Esophagus (tissue), 2 donors: ENCODE measurements around the gene KRT74. TPM values are rescaled to one million over a fixed set of nuclear protein-coding genes. Genes with fewer than 3 reads are reported as not detected.

Experiments used
- H3K27ac ChIP-seq, 2 donors: one replicate each; pipeline ENCODE4 v1.5.1; 2013; ENCODE audit warnings: low read depth in 2 of 2, mild to moderate bottlenecking in 2 of 2, inconsistent platforms in 1 of 2, low read length in 1 of 2, moderate library complexity in 1 of 2
- H3K27me3 ChIP-seq, 2 donors: one replicate each; pipeline ENCODE4 v1.6.1; 2013; ENCODE audit warnings: low read length in 2 of 2, control low read depth in 1 of 2, mild to moderate bottlenecking in 1 of 2; ENCODE audit not compliant: insufficient read depth in 2 of 2, control insufficient read depth in 1 of 2
- H3K36me3 ChIP-seq, 2 donors: one replicate each; pipeline ENCODE4 v1.6.1; 2013; ENCODE audit warnings: low read length in 1 of 2; ENCODE audit not compliant: control insufficient read depth in 2 of 2, insufficient read depth in 2 of 2
- H3K4me1 ChIP-seq, 2 donors: one replicate each; pipeline ENCODE4 v1.6.1; 2013; ENCODE audit warnings: low read length in 1 of 2; ENCODE audit not compliant: control insufficient read depth in 2 of 2, insufficient read depth in 2 of 2
- H3K4me3 ChIP-seq, 2 donors: one replicate each; pipeline ENCODE4 v1.5.1; 2013; ENCODE audit warnings: low read length in 2 of 2, mild to moderate bottlenecking in 2 of 2, low read depth in 1 of 2, moderate library complexity in 1 of 2
- H3K9me3 ChIP-seq, 2 donors: one replicate each; pipeline ENCODE4 v1.6.1; 2013; ENCODE audit warnings: mild to moderate bottlenecking in 2 of 2, low read depth in 1 of 2, low read length in 1 of 2, moderate library complexity in 1 of 2; ENCODE audit not compliant: control insufficient read depth in 2 of 2, insufficient read depth in 1 of 2
- WGBS, 2 donors: extraction: QIAGEN DNeasy Blood & Tissue Kit; methylation state at CpG; one replicate each; pipeline ENCODE4 v1.1.7; 2013; 5-methylcytosine and 5-hydroxymethylcytosine counted together
- polyA plus RNA-seq, 2 donors: library from polyadenylated mRNA; stranded (reverse); fragments of 200-250 nt; gene quantifications; one replicate each; pipeline ENCODE4 v1.2.3, GENCODE V29; 2013
- donor health status: healthy with polysubstance abuse.
- donor health status: Bipolar disorder and iron deficiency.

The KRT74 gene
- under 1 TPM; 0.07 to 0.24 TPM for polyA plus RNA-seq

DNA sequence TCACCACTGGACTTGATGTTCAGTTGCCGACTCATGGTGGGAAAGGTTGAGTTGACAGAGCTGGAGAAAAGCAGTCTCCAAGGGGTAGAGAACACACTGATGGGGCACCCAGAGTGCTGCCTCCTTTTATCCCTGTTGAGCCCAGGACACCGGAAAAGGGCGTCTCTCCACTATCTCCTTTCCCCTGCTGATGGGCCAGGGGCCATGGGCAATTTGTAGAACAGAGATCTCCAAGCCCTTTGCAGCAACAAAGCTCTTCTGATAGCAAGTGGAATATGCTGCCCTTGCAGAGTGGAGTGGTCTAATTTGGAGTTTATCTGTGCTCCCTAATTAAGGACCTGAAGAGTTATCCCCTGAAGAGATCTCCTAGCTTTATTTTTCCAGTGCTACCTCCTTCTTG lies at the start of gene KRT74:
Gene KRT74, minus strand, starts transcription at position 101 of the 400 bp plus-strand sequence. Its CDS starts 66 bp downstream, at position 35.
- WGBS, 2 donors: 84 to 89% methylated on average over 3 of the region's 3 CpGs
- Histone ChIP-seq H3K9me3 (no peaks in the 10 kb centered on the region), H3K4me1 (no peaks in the 10 kb centered on the region), H3K4me3 (no peak within 1 kb of the TSS), H3K27me3 (no peaks in the 10 kb centered on the region), H3K27ac (no peak within 1 kb of the TSS), H3K36me3 (no peaks in the 10 kb centered on the region)

DNA sequence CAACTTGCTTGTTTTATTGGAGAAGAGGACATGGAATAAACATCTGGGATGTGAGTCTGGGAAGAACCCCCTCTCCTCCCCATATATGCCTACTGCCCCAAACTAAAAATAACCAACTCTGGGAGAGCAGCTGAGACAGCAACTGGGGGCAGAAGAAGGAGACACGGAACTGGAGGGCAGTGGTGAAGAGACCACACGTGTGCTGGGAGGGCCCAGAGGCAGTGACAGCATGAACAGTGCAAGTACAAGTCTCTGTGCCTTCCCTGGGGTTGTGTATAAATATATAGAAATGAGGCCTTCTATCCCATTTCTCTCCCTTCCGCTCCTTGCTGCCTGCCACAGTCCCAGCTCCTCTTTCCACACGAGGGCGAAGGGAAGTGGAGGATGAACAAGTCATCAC lies 48.7 kb upstream of the KRT74 start:
- no peaks in the 10 kb centered on the region for H3K4me1 ChIP-seq
- H3K4me3 ChIP-seq: no peak overlapping the region
- 79 to 88% methylated on average over 5 of the region's 5 CpGs for WGBS, 2 donors
- H3K27ac ChIP-seq: no peak overlapping the region
- H3K9me3 ChIP-seq: no peaks in the 10 kb centered on the region
- no peaks in the 10 kb centered on the region for H3K27me3 ChIP-seq
- no peaks in the 10 kb centered on the region for H3K36me3 ChIP-seq

DNA sequence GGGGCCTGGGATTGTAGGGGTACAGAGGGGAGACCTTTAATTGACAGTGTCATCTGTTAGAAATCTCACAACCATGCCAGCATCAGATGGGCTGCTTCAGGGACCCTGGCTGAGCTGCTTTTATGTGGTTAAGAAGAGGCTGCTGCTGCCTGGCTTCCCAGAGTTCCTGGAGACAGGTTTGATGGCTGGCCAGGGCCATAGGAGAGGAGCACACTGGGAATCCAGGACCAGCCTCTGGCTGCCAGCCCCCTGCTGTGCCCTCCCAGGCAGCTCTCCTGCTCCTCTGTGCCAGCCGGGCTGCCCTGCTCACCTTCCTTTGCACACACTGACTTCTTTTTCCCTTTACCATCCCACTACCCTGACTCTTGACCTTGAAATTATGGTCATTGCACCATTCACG lies 45.2 kb upstream of the KRT74 start:
- no peak overlapping the region for H3K27ac ChIP-seq
- no peaks in the 10 kb centered on the region for H3K36me3 ChIP-seq
- H3K9me3 ChIP-seq: no peaks in the 10 kb centered on the region
- no peak overlapping the region for H3K4me3 ChIP-seq
- 85% methylated on average over 2 of the region's 2 CpGs for WGBS, 2 donors
- H3K4me1 ChIP-seq: no peaks in the 10 kb centered on the region
- H3K27me3 ChIP-seq: no peaks in the 10 kb centered on the region

DNA sequence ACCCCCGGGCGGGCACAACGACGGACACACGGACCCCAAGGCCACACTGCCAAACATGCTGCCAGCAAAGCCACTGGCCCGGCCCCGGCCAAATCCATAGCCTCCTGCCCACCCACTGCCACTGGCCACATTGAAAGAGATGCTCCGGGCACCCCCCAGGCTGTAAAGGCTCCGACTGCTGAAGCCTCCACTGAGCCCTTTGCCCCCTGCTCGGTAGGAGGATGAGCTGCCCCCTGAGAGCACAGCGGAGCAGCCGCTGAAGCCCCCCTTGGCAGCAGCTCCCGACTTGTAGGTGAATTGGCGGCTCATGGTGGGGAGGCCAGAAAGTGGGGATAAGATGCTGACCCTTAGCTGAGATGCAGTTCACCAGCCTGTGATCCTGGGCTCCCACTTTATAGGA lies 44.6 kb upstream of the KRT74 start, which contains the start of gene KRT73:
Gene KRT73, minus strand, starts transcription at position 344 of the 400 bp plus-strand sequence. Its CDS starts 35 bp downstream, at position 309.
- 87 to 89% methylated on average over 14 of the region's 14 CpGs for whole genome bisulfite sequencing, 2 donors

DNA sequence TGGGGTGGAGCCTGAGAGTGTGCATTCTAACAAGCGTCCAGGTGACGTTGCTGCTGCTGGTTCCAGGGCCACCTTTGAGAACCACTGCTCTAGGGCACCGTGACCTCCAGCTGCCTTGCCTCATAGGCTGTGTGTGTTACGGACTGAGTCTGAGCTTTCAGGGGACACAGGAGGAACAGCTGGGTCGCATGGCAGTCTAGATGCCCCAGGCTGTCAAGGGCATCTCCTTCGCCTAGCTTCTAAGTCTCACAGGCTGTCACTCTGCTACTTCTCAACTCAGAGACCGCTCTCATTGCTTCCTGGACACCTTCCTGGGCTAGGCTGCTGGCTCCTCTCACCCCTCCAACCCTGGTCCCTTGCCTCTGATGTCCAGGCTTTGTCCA lies 43.8 kb upstream of the KRT74 start:
- WGBS, 2 donors: 82 to 88% methylated on average over 7 of the region's 7 CpGs
- Histone ChIP-seq H3K4me1 (no peaks in the 10 kb centered on the region), H3K27me3 (no peaks in the 10 kb centered on the region), H3K27ac (no peak overlapping the region), H3K9me3 (no peaks in the 10 kb centered on the region), H3K36me3 (no peaks in the 10 kb centered on the region), H3K4me3 (no peak overlapping the region)

More for the DNA sequence above, 44.6 kb upstream of the KRT74 start, which contains the start of gene KRT73:
- Histone ChIP-seq H3K36me3 (no peaks in the 10 kb centered on the region), H3K27ac (no peak within 1 kb of the TSS), H3K27me3 (no peaks in the 10 kb centered on the region), H3K4me1 (no peaks in the 10 kb centered on the region), H3K9me3 (no peaks in the 10 kb centered on the region), H3K4me3 (no peak within 1 kb of the TSS)

DNA sequence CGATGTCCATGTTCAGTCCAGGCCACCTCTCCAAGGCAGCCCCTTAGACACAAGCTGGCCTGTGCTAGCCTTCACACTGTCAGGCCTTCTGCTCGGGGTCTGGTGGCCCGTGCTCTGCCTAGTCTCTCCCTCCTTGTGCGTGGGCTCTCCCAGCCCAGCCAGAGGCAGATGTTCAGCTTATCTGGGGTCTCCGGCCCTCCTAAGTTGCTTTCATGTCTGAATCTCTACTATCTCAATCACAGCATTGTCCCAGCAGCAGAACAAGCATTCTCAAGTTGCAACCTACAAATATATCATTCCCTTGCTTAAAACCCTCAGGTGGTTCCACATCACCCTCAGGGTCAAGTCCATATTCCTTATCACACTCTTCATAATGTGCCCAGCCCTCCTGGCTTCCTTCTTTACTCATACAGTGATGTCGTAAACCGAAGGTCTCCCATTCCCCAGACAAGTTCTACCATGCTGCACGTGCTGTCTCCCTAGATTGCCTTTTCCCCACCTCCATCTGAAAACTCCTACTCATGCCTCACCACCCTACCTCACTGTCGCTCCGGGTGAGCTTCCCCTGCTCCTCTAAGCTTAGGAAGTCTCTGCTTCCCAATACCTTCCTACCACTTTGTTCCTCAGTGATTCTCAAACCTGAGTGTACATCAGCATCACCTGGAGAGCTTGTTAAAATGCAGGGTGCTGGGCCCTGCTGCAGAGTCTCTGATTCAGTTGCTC lies 43.2 kb upstream of the KRT74 start:
- Histone ChIP-seq H3K27me3 (no peaks in the 10 kb centered on the region), H3K27ac (no peak overlapping the region), H3K36me3 (no peaks in the 10 kb centered on the region), H3K9me3 (no peaks in the 10 kb centered on the region), H3K4me1 (no peaks in the 10 kb centered on the region), H3K4me3 (no peak overlapping the region)
- WGBS, 2 donors: 82 to 89% methylated on average over 10 of the region's 10 CpGs

DNA sequence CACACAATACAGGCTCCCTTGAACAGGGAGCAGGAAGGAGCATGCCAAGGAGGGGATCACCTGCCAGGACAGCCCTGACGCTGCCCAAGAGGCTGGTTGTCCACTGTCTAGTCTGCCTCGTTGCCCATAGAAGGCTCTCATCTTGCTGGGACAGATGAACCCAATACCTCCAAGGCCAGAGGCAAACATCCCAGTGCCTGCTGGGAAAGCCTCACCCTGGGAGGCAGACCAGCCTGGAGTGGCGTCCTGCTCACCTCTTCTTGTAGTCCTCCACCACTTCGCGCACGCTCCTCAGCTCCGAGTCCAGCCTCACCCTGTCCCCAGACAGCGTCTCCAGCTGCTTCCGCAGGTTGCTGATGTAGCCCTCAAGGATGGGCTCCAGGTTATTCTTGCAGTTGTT lies 42.3 kb upstream of the KRT74 start:
- Histone ChIP-seq H3K36me3 (no peaks in the 10 kb centered on the region), H3K4me1 (no peaks in the 10 kb centered on the region), H3K27me3 (no peaks in the 10 kb centered on the region), H3K9me3 (no peaks in the 10 kb centered on the region), H3K4me3 (no peak overlapping the region), H3K27ac (no peak overlapping the region)
- 85% methylated on average over 9 of the region's 9 CpGs for WGBS, 2 donors

DNA sequence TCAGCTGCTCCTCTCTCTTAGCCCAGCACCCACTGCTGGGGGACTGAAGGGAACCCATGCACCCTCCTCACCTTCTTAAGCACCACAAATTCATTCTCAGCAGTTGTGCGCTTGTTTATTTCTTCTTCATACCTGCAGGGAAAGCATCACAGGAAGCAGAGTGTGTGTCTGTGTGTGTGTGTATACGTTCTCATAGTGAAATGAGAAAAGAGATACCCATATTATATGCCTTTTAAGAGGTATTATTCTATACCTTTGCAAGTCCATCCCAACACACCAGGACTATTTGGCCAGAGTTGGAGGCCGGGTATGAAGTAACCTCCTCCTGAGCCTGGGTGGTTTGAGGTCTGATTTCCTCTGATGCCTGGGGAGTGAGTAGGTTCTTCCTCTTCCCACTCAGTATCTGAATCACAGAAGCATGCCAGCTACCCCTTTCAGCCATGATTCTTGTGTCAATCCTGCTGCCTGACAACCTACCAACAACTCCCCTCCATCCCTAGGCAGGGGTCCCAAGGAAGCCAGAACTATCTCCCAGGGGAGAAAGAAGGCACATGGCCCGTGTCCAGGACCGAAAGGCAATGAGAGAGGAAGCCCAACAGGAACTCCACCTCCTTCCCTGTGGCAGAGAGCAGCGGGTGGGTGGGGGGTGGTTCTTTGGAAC lies 41.7 kb upstream of the KRT74 start:
- WGBS, 2 donors: 62 to 67% methylated on average over 6 of the region's 6 CpGs
- Histone ChIP-seq H3K36me3 (no peaks in the 10 kb centered on the region), H3K9me3 (no peaks in the 10 kb centered on the region), H3K27me3 (no peaks in the 10 kb centered on the region), H3K27ac (no peak overlapping the region), H3K4me1 (no peaks in the 10 kb centered on the region), H3K4me3 (no peak overlapping the region)

DNA sequence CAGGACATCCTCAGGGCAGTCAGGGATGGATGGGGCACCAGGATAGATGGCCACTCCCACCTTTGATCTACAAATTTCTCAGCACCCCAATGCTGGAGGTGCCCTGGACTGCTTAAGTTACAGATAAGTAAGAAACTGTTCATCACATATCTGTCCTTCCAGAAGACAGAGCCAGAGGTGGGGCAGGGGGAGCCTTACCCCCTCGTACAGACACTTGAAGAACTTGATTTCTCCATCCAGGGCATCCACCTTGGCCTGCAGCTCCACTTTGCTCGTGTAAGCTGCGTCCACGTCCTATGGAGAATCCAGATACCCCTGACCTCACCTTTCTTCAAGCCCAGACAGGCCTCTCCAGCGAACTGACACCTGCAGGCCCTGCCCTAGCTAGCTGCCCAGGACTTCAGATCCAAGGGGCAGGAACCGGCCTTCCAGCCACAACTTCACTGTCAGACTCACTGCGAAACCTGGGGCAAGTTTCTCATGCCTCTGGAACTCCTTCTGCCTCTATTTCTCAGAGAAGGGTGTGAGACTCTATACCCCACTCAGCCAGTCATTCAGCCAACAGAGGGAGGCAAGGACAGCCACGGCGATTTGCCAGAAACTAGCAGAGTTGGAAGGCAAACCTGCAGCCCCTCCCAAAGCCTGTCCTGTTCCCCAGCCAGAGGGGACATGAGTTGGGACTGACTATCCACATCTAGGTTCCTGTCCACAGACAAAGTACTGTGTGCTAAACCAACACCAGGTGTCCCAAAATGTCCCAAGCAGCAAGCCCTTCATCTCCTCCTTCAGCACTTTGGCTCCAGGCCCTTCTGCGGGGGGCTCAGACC lies 41.0 kb upstream of the KRT74 start:
- no peaks in the 10 kb centered on the region for H3K9me3 ChIP-seq
- no peaks in the 10 kb centered on the region for H3K27me3 ChIP-seq
- no peaks in the 10 kb centered on the region for H3K4me1 ChIP-seq
- no peaks in the 10 kb centered on the region for H3K36me3 ChIP-seq
- H3K4me3 ChIP-seq: no peak overlapping the region
- H3K27ac ChIP-seq: no peak overlapping the region
- WGBS, 2 donors: 75 to 78% methylated on average over 10 of the region's 10 CpGs
